ENCODE measurements around the gene ERGIC3.

DNA sequence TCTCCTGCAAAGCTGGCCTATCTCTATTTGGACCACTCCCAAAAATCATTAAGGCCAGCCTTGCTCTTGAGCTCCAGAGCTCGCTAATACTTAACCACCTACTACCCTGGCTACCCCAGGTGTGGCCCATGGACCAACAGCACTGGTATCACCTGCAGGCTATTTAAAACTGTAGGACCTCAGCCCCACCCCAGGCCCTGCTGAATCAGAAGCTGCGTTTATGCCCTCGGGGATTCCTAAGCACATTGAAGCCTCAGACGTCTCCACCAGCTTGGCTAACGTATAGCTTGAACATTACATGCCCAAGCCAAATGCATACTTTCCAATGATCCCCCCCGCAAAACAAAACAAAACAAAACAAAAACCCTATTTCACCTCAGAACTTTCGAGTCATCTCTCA lies 54.0 kb downstream of the ERGIC3 start:
- TF ChIP-seq, protein P1, sequence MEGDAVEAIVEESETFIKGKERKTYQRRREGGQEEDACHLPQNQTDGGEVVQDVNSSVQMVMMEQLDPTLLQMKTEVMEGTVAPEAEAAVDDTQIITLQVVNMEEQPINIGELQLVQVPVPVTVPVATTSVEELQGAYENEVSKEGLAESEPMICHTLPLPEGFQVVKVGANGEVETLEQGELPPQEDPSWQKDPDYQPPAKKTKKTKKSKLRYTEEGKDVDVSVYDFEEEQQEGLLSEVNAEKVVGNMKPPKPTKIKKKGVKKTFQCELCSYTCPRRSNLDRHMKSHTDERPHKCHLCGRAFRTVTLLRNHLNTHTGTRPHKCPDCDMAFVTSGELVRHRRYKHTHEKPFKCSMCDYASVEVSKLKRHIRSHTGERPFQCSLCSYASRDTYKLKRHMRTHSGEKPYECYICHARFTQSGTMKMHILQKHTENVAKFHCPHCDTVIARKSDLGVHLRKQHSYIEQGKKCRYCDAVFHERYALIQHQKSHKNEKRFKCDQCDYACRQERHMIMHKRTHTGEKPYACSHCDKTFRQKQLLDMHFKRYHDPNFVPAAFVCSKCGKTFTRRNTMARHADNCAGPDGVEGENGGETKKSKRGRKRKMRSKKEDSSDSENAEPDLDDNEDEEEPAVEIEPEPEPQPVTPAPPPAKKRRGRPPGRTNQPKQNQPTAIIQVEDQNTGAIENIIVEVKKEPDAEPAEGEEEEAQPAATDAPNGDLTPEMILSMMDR (IDR thresholded peaks at IDR 0.05) = no peak
- TF ChIP-seq POLR2AphosphoS5 (IDR thresholded peaks at IDR 0.05; ENCODE audit: insufficient read depth in 1 of 2, low read depth in 1 of 2) (no peak), POLR2A (IDR thresholded peaks at IDR 0.05) (no peak)

Data from vagina (tissue), 2 donors.